Fibroblast of lung (primary cell): ENCODE measurements around the gene TMED8. TPM values are rescaled to one million over a fixed set of nuclear protein-coding genes. Genes with fewer than 3 reads are reported as not detected.
"Not testable (repeated sequence)": the region's sequence is repeated elsewhere in the genome, so short reads cannot be mapped to it uniquely, and the experiment has no call there.

ENCODE experiments used
- DNase-seq, 2 donors: peaks; one replicate each; pipeline versions ENCODE4 v3.0.0 to v3.0.0-alpha.2; 2010; ENCODE audit warnings: low read depth in 2 of 2
- H2AFZ ChIP-seq: 2 replicates; pipeline ENCODE4 v1.5.1; 2012; ENCODE audit warnings: low read length, control low read depth, inconsistent platforms
- H3K27ac ChIP-seq: 2 replicates; pipeline ENCODE4 v1.5.1; 2011; ENCODE audit warnings: low read length, control low read depth; ENCODE audit not compliant: insufficient read depth
- H3K27me3 ChIP-seq: 2 replicates; pipeline ENCODE4 v1.5.1; 2011; ENCODE audit warnings: mild to moderate bottlenecking, low read length; ENCODE audit not compliant: control insufficient read depth, insufficient read depth
- H3K36me3 ChIP-seq: 2 replicates; pipeline ENCODE4 v1.5.1; 2011; ENCODE audit warnings: low read length; ENCODE audit not compliant: control insufficient read depth, insufficient read depth
- H3K4me1 ChIP-seq: 2 replicates; pipeline ENCODE4 v1.5.1; 2011; ENCODE audit warnings: low read length; ENCODE audit not compliant: control insufficient read depth, insufficient read depth; ENCODE audit errors: extremely low read depth
- H3K4me2 ChIP-seq: 2 replicates; pipeline ENCODE4 v1.5.1; 2011; ENCODE audit warnings: low read length, control low read depth; ENCODE audit not compliant: insufficient read depth; ENCODE audit errors: extremely low read depth
- H3K4me3 ChIP-seq, 4 experiments: fragments of 200-600 bp in 1 of 4; sonication (generic) in 1 of 4; replicated peaks in 1 of 4; 2 replicates each; pipeline ENCODE4 v1.5.1; 2011 to 2016; ENCODE audit warnings: low read length in 4 of 4, low read depth in 3 of 4, mild to moderate bottlenecking in 3 of 4, control low read depth in 2 of 4, inconsistent platforms in 1 of 4, mixed read lengths in 1 of 4; ENCODE audit not compliant: insufficient read depth in 1 of 4; ENCODE audit errors: control extremely low read depth in 1 of 4
- H3K79me2 ChIP-seq: 2 replicates; pipeline ENCODE4 v1.5.1; 2012; ENCODE audit warnings: mild to moderate bottlenecking, low read length, inconsistent platforms; ENCODE audit not compliant: control insufficient read depth, insufficient read depth
- H3K9ac ChIP-seq: 2 replicates; pipeline ENCODE4 v1.5.1; 2011; ENCODE audit warnings: mild to moderate bottlenecking, low read length, control low read depth; ENCODE audit not compliant: insufficient read depth
- H3K9me3 ChIP-seq: 2 replicates; pipeline ENCODE4 v1.5.1; 2012; ENCODE audit warnings: low read depth, low read length; ENCODE audit not compliant: control insufficient read depth, insufficient read depth
- H4K20me1 ChIP-seq: 2 replicates; pipeline ENCODE4 v1.5.1; 2011; ENCODE audit warnings: low read length; ENCODE audit not compliant: control insufficient read depth, insufficient read depth; ENCODE audit errors: extremely low read depth
- EZH2 ChIP-seq: IDR thresholded peaks from 2 replicates; pipeline ENCODE4 v1.5.1; 2012; ENCODE audit warnings: low read length, control low read depth, mild to moderate bottlenecking; ENCODE audit errors: missing control alignments
- polyA plus RNA-seq, 2 donors: library from polyadenylated mRNA; depleted of rRNA in 1 of 2; stranded (reverse) in 1 of 2; unstranded in 1 of 2; fragments of >200 nt; gene quantifications; 2 replicates each; pipeline ENCODE4 v1.2.1, GENCODE V29; 2011 to 2012; ENCODE audit warnings: missing spikeins in 1 of 2
- total RNA-seq: library from RNA; depleted of rRNA; stranded (reverse); fragments of >200 nt; gene quantifications from 2 replicates; pipeline ENCODE4 v1.2.1, GENCODE V29; 2014
- TF ChIP-seq, protein P1 (sequence below), 2 donors: IDR thresholded peaks in 1 of 2; conservative IDR thresholded peaks in 1 of 2; 1 replicate in 1 of 2; 2 replicates in 1 of 2; pipeline ENCODE4 v1.5.1; 2011 to 2012; ENCODE audit warnings: low read length in 2 of 2, control low read depth in 1 of 2, inconsistent platforms in 1 of 2, low read depth in 1 of 2, mild to moderate bottlenecking in 1 of 2

The TMED8 gene
- total and polyA plus RNA-seq, 2 donors (not counting 1 experiment from before 2014, with no cell fraction given) = 7.0 to 7.4 TPM

- peak within 1 kb of the TSS; percentile 88 for H3K4me2 ChIP-seq
- H3K4me1 ChIP-seq = no peaks in the 10 kb centered on the region
- H3K4me3 ChIP-seq = peak within 1 kb of the TSS; percentile 65 to 99 (median 82)
- no peak for TF ChIP-seq EZH2
- TF ChIP-seq, protein P1, sequence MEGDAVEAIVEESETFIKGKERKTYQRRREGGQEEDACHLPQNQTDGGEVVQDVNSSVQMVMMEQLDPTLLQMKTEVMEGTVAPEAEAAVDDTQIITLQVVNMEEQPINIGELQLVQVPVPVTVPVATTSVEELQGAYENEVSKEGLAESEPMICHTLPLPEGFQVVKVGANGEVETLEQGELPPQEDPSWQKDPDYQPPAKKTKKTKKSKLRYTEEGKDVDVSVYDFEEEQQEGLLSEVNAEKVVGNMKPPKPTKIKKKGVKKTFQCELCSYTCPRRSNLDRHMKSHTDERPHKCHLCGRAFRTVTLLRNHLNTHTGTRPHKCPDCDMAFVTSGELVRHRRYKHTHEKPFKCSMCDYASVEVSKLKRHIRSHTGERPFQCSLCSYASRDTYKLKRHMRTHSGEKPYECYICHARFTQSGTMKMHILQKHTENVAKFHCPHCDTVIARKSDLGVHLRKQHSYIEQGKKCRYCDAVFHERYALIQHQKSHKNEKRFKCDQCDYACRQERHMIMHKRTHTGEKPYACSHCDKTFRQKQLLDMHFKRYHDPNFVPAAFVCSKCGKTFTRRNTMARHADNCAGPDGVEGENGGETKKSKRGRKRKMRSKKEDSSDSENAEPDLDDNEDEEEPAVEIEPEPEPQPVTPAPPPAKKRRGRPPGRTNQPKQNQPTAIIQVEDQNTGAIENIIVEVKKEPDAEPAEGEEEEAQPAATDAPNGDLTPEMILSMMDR (conservative IDR thresholded peaks at IDR 0.05 in 1 of 2, IDR thresholded peaks at IDR 0.05 in 1 of 2; ENCODE audit: low read depth in 1 of 2, low read length in 2 of 2) = peak in 1 of 2 donors; percentile 19
- DNase-seq = peak; percentile 82 to 84
- H3K9ac ChIP-seq = peak within 1 kb of the TSS; percentile 92
- peak within 1 kb of the TSS; percentile 95 for H3K27ac ChIP-seq
- no peaks in the 10 kb centered on the region for H4K20me1 ChIP-seq
- peaks cover 5% of the 10 kb centered on the region for H3K79me2 ChIP-seq
- no peaks in the 10 kb centered on the region for H3K9me3 ChIP-seq
- H3K27me3 ChIP-seq = no peaks in the 10 kb centered on the region
- no peaks in the 10 kb centered on the region for H3K36me3 ChIP-seq
- peak within 1 kb of the TSS; percentile 88 for H2AFZ ChIP-seq
Observed at GRCh38 chr14:77320238-77320935, 56.5 kb downstream of the TMED8 start, which contains the start of gene POMT2. TSS of gene POMT2 (minus strand) at chr14:77320883. CDS start at chr14:77320681, 202 bp downstream.

DNA sequence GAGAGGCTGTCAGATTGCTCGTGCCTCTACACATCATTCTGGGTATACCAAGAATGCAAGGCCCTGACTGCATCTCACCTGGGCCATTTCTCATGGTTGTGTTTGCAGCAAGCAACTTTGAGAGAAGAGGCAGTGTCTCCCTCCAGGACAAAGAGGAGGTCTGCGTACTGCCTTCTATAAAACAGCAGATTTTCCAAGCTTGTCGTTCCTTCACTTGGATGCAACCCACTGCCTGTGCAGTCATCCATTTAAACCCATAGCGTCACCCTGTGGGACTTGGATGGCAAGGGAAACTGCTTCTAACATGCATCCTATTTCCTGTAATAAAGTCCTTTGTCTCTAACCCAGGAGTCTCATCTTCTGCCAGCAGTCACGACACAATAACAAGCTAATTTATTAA lies 57.5 kb downstream of the TMED8 start:
- Histone ChIP-seq H4K20me1 (no peaks in the 10 kb centered on the region), H3K4me3 (no peak overlapping the region), H3K4me1 (no peaks in the 10 kb centered on the region), H3K27ac (no peak overlapping the region), H3K27me3 (no peaks in the 10 kb centered on the region), H2AFZ (no peak overlapping the region), H3K4me2 (no peak overlapping the region), H3K79me2 (peaks cover 5% of the 10 kb centered on the region), H3K36me3 (no peaks in the 10 kb centered on the region), H3K9ac (no peak overlapping the region), H3K9me3 (no peaks in the 10 kb centered on the region)
- no peak for DNase-seq
- TF ChIP-seq, protein P1 (conservative IDR thresholded peaks at IDR 0.05 in 1 of 2, IDR thresholded peaks at IDR 0.05 in 1 of 2; ENCODE audit: low read depth in 1 of 2, low read length in 2 of 2) = no peak
- TF ChIP-seq EZH2 = no peak

- H3K79me2 ChIP-seq, H2AFZ ChIP-seq, H3K27me3 ChIP-seq, H3K27ac ChIP-seq, DNase-seq, H3K4me3 ChIP-seq, H3K4me2 ChIP-seq, H3K4me1 ChIP-seq, H3K9me3 ChIP-seq, H3K9ac ChIP-seq, H3K36me3 ChIP-seq, H4K20me1 ChIP-seq: not testable (repeated sequence)
Observed at GRCh38 chr14:77318756-77319155, 58.1 kb downstream of the TMED8 start.
